Omental fat pad (tissue), 4 donors: ENCODE data around the gene TTYH2. TPM values are rescaled to one million over a fixed set of nuclear protein-coding genes. Genes with fewer than 3 reads are reported as not detected.

Source experiments
- ATAC-seq: fragments of 150-250 bp; one replicate; pipeline ENCODE4 v1.9.1; 2016; ENCODE audit warnings: mild to moderate bottlenecking, moderate library complexity; ENCODE audit not compliant: low FRiP score
- DNase-seq: peaks from one replicate; pipeline ENCODE4 v3.0.0-alpha.2; 2019; ENCODE audit warnings: low spot score
- CTCF ChIP-seq, 3 donors: fragments of 450-650 bp; IDR thresholded peaks; one replicate each; pipeline ENCODE4 v1.5.1; 2016 to 2017; ENCODE audit warnings: antibody characterized with exemption in 3 of 3, mild to moderate bottlenecking in 3 of 3, moderate library complexity in 2 of 3
- total RNA-seq, 4 donors: library from RNA; depleted of rRNA; stranded (reverse); fragments of >200 nt; gene quantifications; one replicate each; pipeline ENCODE4 v1.1.0, GENCODE V29; 2016

Gene TTYH2
- total RNA-seq, 4 donors from 2014 or later, result 5.9 to 9.0 (median 7.9) TPM

GRCh38 chr17:74241847-74242246, 28.5 kb downstream of the TTYH2 start:
- DNase-seq, result no peak

GRCh38 chr17:74243013-74243755, 29.8 kb downstream of the TTYH2 start:
- TF ChIP-seq CTCF (IDR thresholded peaks at IDR 0.05), result no peak
- ATAC-seq, result no peak
- no peak for DNase-seq

More at GRCh38 chr17:74241847-74242246, 28.5 kb downstream of the TTYH2 start:
- no peak for TF ChIP-seq CTCF (IDR thresholded peaks at IDR 0.05)
- no peak for ATAC-seq

- TF ChIP-seq CTCF (IDR thresholded peaks at IDR 0.05), result no peak
- ATAC-seq (no peak), DNase-seq (no peak)
These were observed 30.8 kb downstream of the TTYH2 start for GRCh38 chr17:74244128-74244527.

- no peak for ATAC-seq
- no peak for DNase-seq
- no peak for TF ChIP-seq CTCF (IDR thresholded peaks at IDR 0.05)
These were observed 31.2 kb downstream of the TTYH2 start for GRCh38 chr17:74244548-74244947.

DNA sequence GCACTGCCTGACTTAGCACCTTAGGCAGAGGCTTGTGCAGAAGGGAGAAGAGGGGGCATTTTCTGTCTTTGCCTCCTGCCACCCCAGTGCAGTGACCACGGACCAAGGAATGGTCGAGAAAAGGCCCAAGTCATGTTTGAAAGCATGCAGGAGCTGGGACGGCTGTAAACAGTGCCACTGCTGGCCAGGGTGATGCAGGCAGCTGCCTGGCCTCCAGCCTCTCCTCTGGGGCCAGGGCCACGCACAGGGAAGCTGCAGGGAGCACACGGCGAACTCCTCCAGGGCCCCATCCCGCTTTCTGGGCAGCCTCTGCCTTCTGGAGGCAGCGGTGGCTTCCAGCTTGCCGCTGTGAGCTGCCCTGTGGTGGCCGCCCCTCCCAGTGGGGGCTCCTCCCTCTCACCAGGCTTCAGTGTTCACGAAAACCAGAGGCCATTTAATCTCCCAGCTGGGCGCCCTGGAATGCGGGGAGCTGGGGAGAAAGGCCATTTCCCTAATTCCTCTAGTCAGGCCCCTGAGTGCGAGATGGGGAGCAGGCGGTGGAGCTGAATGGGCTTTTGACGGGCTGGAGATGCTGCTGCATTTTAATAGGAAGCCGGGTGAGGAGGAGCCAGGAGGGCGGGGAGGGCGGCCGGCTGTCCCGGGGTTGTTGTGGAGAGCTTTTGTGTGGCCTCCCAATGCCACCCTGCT, 31.9 kb downstream of the TTYH2 start:
- ATAC-seq, result no peak
- no peak for TF ChIP-seq CTCF (IDR thresholded peaks at IDR 0.05)
- no peak for DNase-seq

GRCh38 chr17:74245871-74246270, 32.5 kb downstream of the TTYH2 start:
- ATAC-seq (no peak), DNase-seq (no peak)
- no peak for TF ChIP-seq CTCF (IDR thresholded peaks at IDR 0.05)
